Measurements from ENCODE around the gene ZNF423. TPM values are rescaled to one million over a fixed set of nuclear protein-coding genes. Genes with fewer than 3 reads are reported as not detected.

ZNF423 gene
- total and polyA plus RNA-seq, 4 donors = 1.1 to 14.8 (median 3.3) TPM

DNA sequence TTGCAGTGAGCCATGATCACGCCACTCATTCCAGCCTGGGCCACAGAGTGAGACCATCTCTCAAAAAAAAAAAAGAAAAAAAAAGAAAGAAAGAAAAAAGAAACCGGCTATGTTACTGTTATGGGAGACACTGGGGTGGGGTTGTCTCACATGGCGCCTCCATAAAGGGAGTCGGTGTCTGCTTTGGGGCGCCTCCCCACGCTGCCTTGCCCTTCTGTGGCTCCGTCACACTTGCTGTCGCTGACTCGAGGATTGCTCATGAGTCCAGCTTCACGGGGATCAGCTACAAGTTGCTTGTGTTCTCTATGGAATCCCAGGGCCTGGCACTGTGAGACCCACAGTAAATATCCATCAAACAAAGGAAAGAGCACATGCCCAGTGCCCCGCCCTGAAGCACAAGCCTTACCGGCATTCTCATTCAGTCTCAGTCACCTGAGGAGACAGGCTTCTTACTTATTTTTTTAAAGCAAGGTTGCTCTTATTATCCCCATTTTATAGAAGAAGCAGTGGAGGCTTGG lies 40.6 kb upstream of the ZNF423 start:
- 88 to 94% methylated on average over 12 of the region's 12 CpGs for whole genome bisulfite sequencing, 2 donors
- TF ChIP-seq, protein P1, sequence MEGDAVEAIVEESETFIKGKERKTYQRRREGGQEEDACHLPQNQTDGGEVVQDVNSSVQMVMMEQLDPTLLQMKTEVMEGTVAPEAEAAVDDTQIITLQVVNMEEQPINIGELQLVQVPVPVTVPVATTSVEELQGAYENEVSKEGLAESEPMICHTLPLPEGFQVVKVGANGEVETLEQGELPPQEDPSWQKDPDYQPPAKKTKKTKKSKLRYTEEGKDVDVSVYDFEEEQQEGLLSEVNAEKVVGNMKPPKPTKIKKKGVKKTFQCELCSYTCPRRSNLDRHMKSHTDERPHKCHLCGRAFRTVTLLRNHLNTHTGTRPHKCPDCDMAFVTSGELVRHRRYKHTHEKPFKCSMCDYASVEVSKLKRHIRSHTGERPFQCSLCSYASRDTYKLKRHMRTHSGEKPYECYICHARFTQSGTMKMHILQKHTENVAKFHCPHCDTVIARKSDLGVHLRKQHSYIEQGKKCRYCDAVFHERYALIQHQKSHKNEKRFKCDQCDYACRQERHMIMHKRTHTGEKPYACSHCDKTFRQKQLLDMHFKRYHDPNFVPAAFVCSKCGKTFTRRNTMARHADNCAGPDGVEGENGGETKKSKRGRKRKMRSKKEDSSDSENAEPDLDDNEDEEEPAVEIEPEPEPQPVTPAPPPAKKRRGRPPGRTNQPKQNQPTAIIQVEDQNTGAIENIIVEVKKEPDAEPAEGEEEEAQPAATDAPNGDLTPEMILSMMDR (IDR thresholded peaks at IDR 0.05; ENCODE audit: control extremely low read depth, extremely low read depth) = no peak
- Histone ChIP-seq H3K27ac (ENCODE audit: low read depth in 1 of 2, low read length in 1 of 2) (no peak overlapping the region), H3K36me3 (ENCODE audit: control insufficient read depth in 4 of 4, insufficient read depth in 4 of 4, low read length in 4 of 4) (no peaks in the 10 kb centered on the region), H3K9me3 (ENCODE audit: control insufficient read depth in 4 of 4, insufficient read depth in 3 of 4, low read length in 3 of 4) (no peaks in the 10 kb centered on the region), H3K9ac (ENCODE audit: insufficient read depth in 1 of 2, low read length in 2 of 2) (no peak overlapping the region), H3K4me3 (no peak overlapping the region), H3K27me3 (ENCODE audit: control insufficient read depth in 3 of 3, insufficient read depth in 3 of 3, low read length in 2 of 3) (no peaks in the 10 kb centered on the region), H3K4me1 (ENCODE audit: control insufficient read depth in 5 of 5, insufficient read depth in 5 of 5, low read length in 5 of 5) (peaks cover 0 to 6% (median 0%) of the 10 kb centered on the region in 5 donors)
- ATAC-seq (ENCODE audit: insufficient read depth, low FRiP score) (no peak), DNase-seq (no peak)

- WGBS, 2 donors = 24 to 30% methylated on average over 5 of the region's 5 CpGs
- Histone ChIP-seq H3K9me3 (ENCODE audit: control insufficient read depth in 4 of 4, insufficient read depth in 3 of 4, low read length in 3 of 4) (peaks cover 0 to 3% (median 1%) of the 10 kb centered on the region in 4 donors), H3K27ac (ENCODE audit: low read depth in 1 of 2, low read length in 1 of 2) (no peak overlapping the region), H3K4me1 (ENCODE audit: control insufficient read depth in 5 of 5, insufficient read depth in 5 of 5, low read length in 5 of 5) (no peaks in the 10 kb centered on the region), H3K4me3 (no peak overlapping the region), H3K27me3 (ENCODE audit: control insufficient read depth in 3 of 3, insufficient read depth in 3 of 3, low read length in 2 of 3) (no peaks in the 10 kb centered on the region), H3K9ac (ENCODE audit: insufficient read depth in 1 of 2, low read length in 2 of 2) (no peak overlapping the region), H3K36me3 (ENCODE audit: control insufficient read depth in 4 of 4, insufficient read depth in 4 of 4, low read length in 4 of 4) (no peaks in the 10 kb centered on the region)
- DNase-seq (peak; percentile 31 to 53 (median 45)), ATAC-seq (ENCODE audit: insufficient read depth, low FRiP score) (no peak)
- TF ChIP-seq, protein P1 (IDR thresholded peaks at IDR 0.05; ENCODE audit: control extremely low read depth, extremely low read depth) = no peak
Observed at GRCh38 chr16:49890876-49891275, 35.0 kb upstream of the ZNF423 start.

- no peak overlapping the region for H3K4me3 ChIP-seq
- TF ChIP-seq, protein P1 (IDR thresholded peaks at IDR 0.05; ENCODE audit: control extremely low read depth, extremely low read depth) = no peak
- no peaks in the 10 kb centered on the region for H3K27me3 ChIP-seq (ENCODE audit: control insufficient read depth in 3 of 3, insufficient read depth in 3 of 3, low read length in 2 of 3)
- H3K9ac ChIP-seq (ENCODE audit: insufficient read depth in 1 of 2, low read length in 2 of 2) = no peak overlapping the region
- DNase-seq (no peak), ATAC-seq (ENCODE audit: insufficient read depth, low FRiP score) (no peak)
- H3K9me3 ChIP-seq (ENCODE audit: control insufficient read depth in 4 of 4, insufficient read depth in 3 of 4, low read length in 3 of 4) = peaks cover 0 to 3% (median 1%) of the 10 kb centered on the region in 4 donors
- no peak overlapping the region for H3K27ac ChIP-seq (ENCODE audit: low read depth in 1 of 2, low read length in 1 of 2)
- 92 to 94% methylated on average over 5 of the region's 5 CpGs for WGBS, 2 donors
- no peaks in the 10 kb centered on the region for H3K36me3 ChIP-seq (ENCODE audit: control insufficient read depth in 4 of 4, insufficient read depth in 4 of 4, low read length in 4 of 4)
- peaks cover 0 to 2% (median 0%) of the 10 kb centered on the region in 5 donors for H3K4me1 ChIP-seq (ENCODE audit: control insufficient read depth in 5 of 5, insufficient read depth in 5 of 5, low read length in 5 of 5)
Observed at GRCh38 chr16:49889725-49890397, 33.9 kb upstream of the ZNF423 start.

Data from lung (tissue), 12 donors.